Glutamatergic neuron (in vitro differentiated cells): ENCODE measurements around the gene HMOX2. TPM values are rescaled to one million over a fixed set of nuclear protein-coding genes. Genes with fewer than 3 reads are reported as not detected.
A peak's percentile ranks its signal among the peaks of the same experiment; 100 is the strongest.

Experiments
- DNase-seq: peaks from one replicate; pipeline ENCODE4 v3.0.0; 2022
- H3K27ac Mint-ChIP-seq: one replicate; pipeline ENCODE4 v1.8.0; 2020; ENCODE audit warnings: mild to moderate bottlenecking, mixed read lengths, inconsistent platforms; ENCODE audit not compliant: unreplicated experiment
- H3K27me3 Mint-ChIP-seq: one replicate; pipeline ENCODE4 v1.8.0; 2020; ENCODE audit warnings: mild to moderate bottlenecking, moderate library complexity, mixed read lengths, inconsistent platforms; ENCODE audit not compliant: unreplicated experiment
- H3K36me3 Mint-ChIP-seq: one replicate; pipeline ENCODE4 v1.8.0; 2020; ENCODE audit warnings: mild to moderate bottlenecking, mixed read lengths, inconsistent platforms; ENCODE audit not compliant: unreplicated experiment
- H3K4me1 Mint-ChIP-seq: one replicate; pipeline ENCODE4 v1.8.0; 2020; ENCODE audit warnings: mild to moderate bottlenecking, low read depth, mixed read lengths, inconsistent platforms; ENCODE audit not compliant: unreplicated experiment
- H3K4me3 Mint-ChIP-seq: one replicate; pipeline ENCODE4 v1.8.0; 2020; ENCODE audit warnings: mild to moderate bottlenecking, mixed read lengths, inconsistent platforms; ENCODE audit not compliant: unreplicated experiment
- H3K9me3 Mint-ChIP-seq: one replicate; pipeline ENCODE4 v1.8.0; 2020; ENCODE audit warnings: mild to moderate bottlenecking, moderate library complexity, mixed read lengths, inconsistent platforms; ENCODE audit not compliant: unreplicated experiment
- total RNA-seq: library from RNA; stranded (reverse); fragmentation: NEBNext Ultra II Directional; extraction: Animal tissue kit (Norgen Biotek cat#: 25700); gene quantifications from one replicate; pipeline ENCODE4 v1.2.1, GENCODE V29; 2021; ENCODE audit not compliant: unreplicated experiment
- TF ChIP-seq, protein P1 (sequence below): fragments of 200-600 bp; sonication (generic); IDR thresholded peaks from one replicate; pipeline ENCODE4 v1.5.0; 2021; ENCODE audit not compliant: partially characterized antibody, unreplicated experiment

The HMOX2 gene
- total RNA-seq, 1 donor from 2014 or later: 76.0 TPM

- TF ChIP-seq, protein P1, sequence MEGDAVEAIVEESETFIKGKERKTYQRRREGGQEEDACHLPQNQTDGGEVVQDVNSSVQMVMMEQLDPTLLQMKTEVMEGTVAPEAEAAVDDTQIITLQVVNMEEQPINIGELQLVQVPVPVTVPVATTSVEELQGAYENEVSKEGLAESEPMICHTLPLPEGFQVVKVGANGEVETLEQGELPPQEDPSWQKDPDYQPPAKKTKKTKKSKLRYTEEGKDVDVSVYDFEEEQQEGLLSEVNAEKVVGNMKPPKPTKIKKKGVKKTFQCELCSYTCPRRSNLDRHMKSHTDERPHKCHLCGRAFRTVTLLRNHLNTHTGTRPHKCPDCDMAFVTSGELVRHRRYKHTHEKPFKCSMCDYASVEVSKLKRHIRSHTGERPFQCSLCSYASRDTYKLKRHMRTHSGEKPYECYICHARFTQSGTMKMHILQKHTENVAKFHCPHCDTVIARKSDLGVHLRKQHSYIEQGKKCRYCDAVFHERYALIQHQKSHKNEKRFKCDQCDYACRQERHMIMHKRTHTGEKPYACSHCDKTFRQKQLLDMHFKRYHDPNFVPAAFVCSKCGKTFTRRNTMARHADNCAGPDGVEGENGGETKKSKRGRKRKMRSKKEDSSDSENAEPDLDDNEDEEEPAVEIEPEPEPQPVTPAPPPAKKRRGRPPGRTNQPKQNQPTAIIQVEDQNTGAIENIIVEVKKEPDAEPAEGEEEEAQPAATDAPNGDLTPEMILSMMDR: no peak
- Mint-ChIP-seq H3K27ac (no peak overlapping the region), H3K4me3 (no peak overlapping the region), H3K9me3 (no peaks in the 10 kb centered on the region), H3K27me3 (peaks cover 3% of the 10 kb centered on the region), H3K4me1 (no peaks in the 10 kb centered on the region), H3K36me3 (peaks cover 4% of the 10 kb centered on the region)
- DNase-seq: no peak
Measured at GRCh38 chr16:4443271-4443670, 32.9 kb upstream of the HMOX2 start.

- TF ChIP-seq, protein P1: no peak
- Mint-ChIP-seq H3K9me3 (no peaks in the 10 kb centered on the region), H3K36me3 (peaks cover 4% of the 10 kb centered on the region), H3K27me3 (peaks cover 3% of the 10 kb centered on the region), H3K4me1 (no peaks in the 10 kb centered on the region), H3K4me3 (no peak overlapping the region), H3K27ac (no peak overlapping the region)
- DNase-seq: no peak
Measured at GRCh38 chr16:4443986-4444385, 32.2 kb upstream of the HMOX2 start.

DNA sequence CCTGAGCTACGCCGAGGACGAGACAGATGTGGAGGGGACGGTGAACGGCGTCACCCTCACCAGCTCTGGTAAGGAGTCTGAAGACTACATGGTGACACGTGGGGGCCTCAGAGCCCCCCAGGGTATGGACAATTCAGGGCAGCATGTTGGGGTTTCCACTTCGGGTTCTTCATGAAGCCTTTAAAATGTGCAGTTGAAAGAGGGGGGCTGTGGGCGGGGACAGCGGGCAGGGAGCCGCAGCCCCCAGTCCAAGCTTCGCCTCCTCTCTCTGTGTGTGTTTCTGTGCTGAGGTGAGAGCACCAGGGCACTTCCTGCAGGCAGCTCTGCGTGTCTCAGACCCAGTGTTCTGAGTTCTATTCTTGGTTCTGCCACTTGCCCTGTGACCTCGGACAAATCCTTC, 25.8 kb upstream of the HMOX2 start:
- no peak for DNase-seq
- H3K36me3 Mint-ChIP-seq: no peaks in the 10 kb centered on the region
- peak overlapping the region; percentile 69 for H3K4me3 Mint-ChIP-seq
- TF ChIP-seq, protein P1: no peak
- H3K27ac Mint-ChIP-seq: peak overlapping the region; percentile 94
- peaks cover 13% of the 10 kb centered on the region for H3K4me1 Mint-ChIP-seq
- peaks cover 7% of the 10 kb centered on the region for H3K27me3 Mint-ChIP-seq
- peaks cover 4% of the 10 kb centered on the region for H3K9me3 Mint-ChIP-seq

GRCh38 chr16:4450931-4451519, 25.2 kb upstream of the HMOX2 start:
- H3K4me3 Mint-ChIP-seq: peak overlapping the region; percentile 69
- H3K36me3 Mint-ChIP-seq: no peaks in the 10 kb centered on the region
- H3K9me3 Mint-ChIP-seq: peaks cover 4% of the 10 kb centered on the region
- TF ChIP-seq, protein P1: no peak
- DNase-seq: peak; percentile 46
- peak overlapping the region; percentile 94 for H3K27ac Mint-ChIP-seq
- H3K27me3 Mint-ChIP-seq: peaks cover 7% of the 10 kb centered on the region
- peaks cover 14% of the 10 kb centered on the region for H3K4me1 Mint-ChIP-seq

DNA sequence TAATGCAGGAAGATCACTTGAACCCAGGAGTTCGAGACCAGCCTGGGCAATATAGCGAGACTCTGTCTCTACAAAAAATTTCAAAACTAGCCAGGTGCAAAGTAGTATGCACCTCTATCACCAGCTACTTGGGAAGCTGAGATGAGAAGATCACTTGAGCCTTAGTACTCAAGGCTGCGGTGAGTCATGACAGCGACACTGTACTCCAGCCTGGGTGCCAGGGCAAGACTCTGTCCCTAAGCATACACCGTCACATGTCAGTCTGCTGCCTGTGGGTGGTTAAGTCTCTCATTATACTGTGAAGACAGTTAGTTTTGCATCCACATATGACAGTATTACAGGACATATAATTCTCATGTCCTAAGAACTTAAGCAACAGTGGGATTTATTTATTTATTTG, 23.5 kb upstream of the HMOX2 start:
- H3K9me3 Mint-ChIP-seq: peaks cover 4% of the 10 kb centered on the region
- peaks cover 15% of the 10 kb centered on the region for H3K4me1 Mint-ChIP-seq
- H3K4me3 Mint-ChIP-seq: no peak overlapping the region
- peaks cover 8% of the 10 kb centered on the region for H3K27me3 Mint-ChIP-seq
- no peak for DNase-seq
- no peak overlapping the region for H3K27ac Mint-ChIP-seq
- no peaks in the 10 kb centered on the region for H3K36me3 Mint-ChIP-seq
- TF ChIP-seq, protein P1: no peak
